Natural killer cell (primary cell): ENCODE data around the gene SKI. TPM values are rescaled to one million over a fixed set of nuclear protein-coding genes. Genes with fewer than 3 reads are reported as not detected.

Experiments used
- ATAC-seq, 3 donors: fragments of 150-1000 bp in 2 of 3; fragments of 200-7000 bp in 1 of 3; cut with Tn5 transposase; 1 replicate in 1 of 3; 2 replicates in 2 of 3; pipeline ENCODE4 v1.10.0; 2021; ENCODE audit warnings: mild to moderate bottlenecking in 2 of 3, moderate library complexity in 2 of 3
- DNase-seq, 2 donors: peaks; one replicate each; pipeline versions ENCODE4 v3.0.0 to v3.0.0-alpha.2; 2013 to 2021; ENCODE audit warnings: mixed read lengths in 1 of 2
- H3K27ac ChIP-seq: one replicate; pipeline ENCODE4 v1.5.1; 2013; ENCODE audit warnings: mild to moderate bottlenecking, low read length
- H3K27me3 ChIP-seq: one replicate; pipeline ENCODE4 v1.6.1; 2013; ENCODE audit warnings: low read length; ENCODE audit not compliant: control insufficient read depth, insufficient read depth
- H3K36me3 ChIP-seq: one replicate; pipeline ENCODE4 v1.6.1; 2013; ENCODE audit warnings: low read length; ENCODE audit not compliant: control insufficient read depth, insufficient read depth
- H3K4me1 ChIP-seq: one replicate; pipeline ENCODE4 v1.6.1; 2013; ENCODE audit warnings: low read length; ENCODE audit not compliant: control insufficient read depth, insufficient read depth
- H3K4me3 ChIP-seq: one replicate; pipeline ENCODE4 v1.5.1; 2013; ENCODE audit warnings: low read length
- H3K9me3 ChIP-seq: one replicate; pipeline ENCODE4 v1.6.1; 2013; ENCODE audit warnings: low read length; ENCODE audit not compliant: control insufficient read depth, insufficient read depth
- H3K27ac Mint-ChIP-seq, 2 donors: one replicate each; pipeline ENCODE4 v1.8.0; 2022; ENCODE audit warnings: mild to moderate bottlenecking in 2 of 2, mixed read lengths in 2 of 2, moderate library complexity in 1 of 2
- H3K27me3 Mint-ChIP-seq, 2 donors: one replicate each; pipeline ENCODE4 v1.8.0; 2022; ENCODE audit warnings: low read depth in 2 of 2, mixed read lengths in 2 of 2
- H3K36me3 Mint-ChIP-seq: one replicate; pipeline ENCODE4 v1.8.0; 2022; ENCODE audit warnings: mixed read lengths
- H3K4me1 Mint-ChIP-seq, 2 donors: one replicate each; pipeline ENCODE4 v1.8.0; 2022; ENCODE audit warnings: mixed read lengths in 2 of 2
- H3K4me3 Mint-ChIP-seq: one replicate; pipeline ENCODE4 v1.8.0; 2022; ENCODE audit warnings: mild to moderate bottlenecking, moderate library complexity, mixed read lengths
- H3K9me3 Mint-ChIP-seq, 2 donors: one replicate each; pipeline ENCODE4 v1.8.0; 2022; ENCODE audit warnings: mixed read lengths in 2 of 2
- WGBS: methylation state at CpG from one replicate; pipeline ENCODE4 v1.1.7; 2013; ENCODE audit warnings: missing lambda C conversion rate; ENCODE audit not compliant: insufficient coverage; 5-methylcytosine and 5-hydroxymethylcytosine counted together
- intact Hi-C: fragments of 100-400 bp; cut with micrococcal nuclease; formaldehyde crosslinking; loops from one replicate; pipeline ENCODE4 v1.14.2; 2022
- total RNA-seq, 4 donors: library from RNA; stranded (reverse); fragments of 120-200 nt in 1 of 4; gene quantifications; one replicate each; pipeline versions ENCODE4 v1.2.3 to v1.2.4, GENCODE V29; 2013 to 2022
- TF ChIP-seq, protein P1 (sequence below): fragments of 200-600 bp; IDR thresholded peaks from one replicate; pipeline ENCODE4 v1.8.0; 2022; ENCODE audit warnings: antibody characterized with exemption

Gene SKI
- total RNA-seq, 3 donors from 2014 or later (not counting 1 experiment from before 2014, with no cell fraction given) = 96.9 to 145 (median 140) TPM

DNA sequence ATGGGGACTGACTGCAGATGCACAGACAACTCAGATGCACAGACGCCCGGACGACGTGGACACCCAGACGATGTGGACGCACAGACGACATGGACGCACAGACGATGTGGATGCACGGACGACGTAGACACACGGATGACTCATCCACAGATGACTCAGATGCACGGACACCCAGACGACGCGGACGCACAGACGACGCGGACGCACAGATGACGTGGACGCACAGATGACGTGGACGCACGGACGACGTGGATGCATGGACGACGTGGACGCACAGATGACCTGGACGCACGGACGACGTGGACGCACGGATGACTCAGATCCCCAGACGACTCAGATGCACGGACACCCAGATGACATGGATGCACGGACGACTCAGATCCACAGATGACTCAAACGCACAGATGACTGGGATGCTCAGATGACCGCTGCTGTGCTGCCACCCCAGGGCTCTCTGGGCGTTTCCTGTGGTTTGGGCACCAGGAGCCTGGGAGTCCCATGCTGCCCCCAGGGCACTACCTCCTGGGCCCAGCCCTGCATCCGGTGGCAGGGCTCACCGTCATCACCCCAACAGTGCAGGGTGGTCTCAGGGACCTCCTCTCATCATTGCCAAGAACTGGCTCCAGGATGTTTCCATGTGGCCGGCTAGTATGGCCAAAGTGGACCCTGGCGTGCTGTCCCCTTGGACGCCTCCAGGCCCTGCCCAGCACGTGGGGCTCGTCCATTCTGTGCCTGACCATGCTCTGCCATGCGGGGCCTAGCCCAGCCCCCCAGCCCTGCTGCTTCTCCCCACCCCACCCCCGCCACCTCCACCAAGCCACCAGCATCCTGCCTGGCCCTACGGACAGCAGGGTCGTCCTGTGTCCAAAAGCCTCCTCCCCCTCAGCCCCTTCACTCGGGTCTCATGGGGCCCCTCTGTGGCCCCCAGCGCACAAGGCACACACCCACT lies 47.5 kb upstream of the SKI start:
- TF ChIP-seq, protein P1, sequence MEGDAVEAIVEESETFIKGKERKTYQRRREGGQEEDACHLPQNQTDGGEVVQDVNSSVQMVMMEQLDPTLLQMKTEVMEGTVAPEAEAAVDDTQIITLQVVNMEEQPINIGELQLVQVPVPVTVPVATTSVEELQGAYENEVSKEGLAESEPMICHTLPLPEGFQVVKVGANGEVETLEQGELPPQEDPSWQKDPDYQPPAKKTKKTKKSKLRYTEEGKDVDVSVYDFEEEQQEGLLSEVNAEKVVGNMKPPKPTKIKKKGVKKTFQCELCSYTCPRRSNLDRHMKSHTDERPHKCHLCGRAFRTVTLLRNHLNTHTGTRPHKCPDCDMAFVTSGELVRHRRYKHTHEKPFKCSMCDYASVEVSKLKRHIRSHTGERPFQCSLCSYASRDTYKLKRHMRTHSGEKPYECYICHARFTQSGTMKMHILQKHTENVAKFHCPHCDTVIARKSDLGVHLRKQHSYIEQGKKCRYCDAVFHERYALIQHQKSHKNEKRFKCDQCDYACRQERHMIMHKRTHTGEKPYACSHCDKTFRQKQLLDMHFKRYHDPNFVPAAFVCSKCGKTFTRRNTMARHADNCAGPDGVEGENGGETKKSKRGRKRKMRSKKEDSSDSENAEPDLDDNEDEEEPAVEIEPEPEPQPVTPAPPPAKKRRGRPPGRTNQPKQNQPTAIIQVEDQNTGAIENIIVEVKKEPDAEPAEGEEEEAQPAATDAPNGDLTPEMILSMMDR = no peak
- H3K36me3 Mint-ChIP-seq = no peaks in the 10 kb centered on the region
- WGBS = 92% methylated on average over 58 of the region's 58 CpGs
- Histone ChIP-seq H3K4me1 (no peaks in the 10 kb centered on the region), H3K4me3 (no peak overlapping the region), H3K36me3 (peaks cover 4% of the 10 kb centered on the region), H3K27ac (no peak overlapping the region), H3K27me3 (no peaks in the 10 kb centered on the region), H3K9me3 (no peaks in the 10 kb centered on the region)
- H3K4me1 Mint-ChIP-seq = peaks cover 0 to 3% of the 10 kb centered on the region in 2 donors
- no peak for ATAC-seq
- intact Hi-C loops = no loop called here
- H3K9me3 Mint-ChIP-seq = no peaks in the 10 kb centered on the region
- DNase-seq = no peak
- no peaks in the 10 kb centered on the region for H3K27me3 Mint-ChIP-seq
- no peak overlapping the region for H3K27ac Mint-ChIP-seq
- H3K4me3 Mint-ChIP-seq = no peak overlapping the region

DNA sequence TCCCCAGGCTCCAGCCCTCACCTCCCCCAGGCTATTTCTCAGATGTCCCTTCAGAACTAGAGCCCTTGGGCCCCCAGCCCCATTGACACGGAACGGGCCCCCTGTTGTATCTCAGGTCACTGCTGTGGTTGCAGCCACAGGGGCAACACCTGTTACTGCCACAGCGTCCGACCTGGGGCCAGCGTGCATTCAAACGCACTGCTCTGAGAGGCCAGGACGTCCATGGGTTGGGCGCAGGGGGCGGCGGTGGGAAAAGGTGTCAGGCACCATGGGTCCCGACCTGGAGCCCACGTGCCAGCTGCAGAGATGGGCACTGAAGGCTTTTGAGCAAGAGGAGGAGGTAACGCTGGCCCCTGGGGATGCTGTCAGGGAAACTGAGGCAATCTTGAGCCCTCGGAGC lies 46.8 kb upstream of the SKI start:
- peaks cover 0 to 3% of the 10 kb centered on the region in 2 donors for H3K4me1 Mint-ChIP-seq
- no peaks in the 10 kb centered on the region for H3K9me3 ChIP-seq
- DNase-seq (no peak), ATAC-seq (no peak)
- H3K4me3 Mint-ChIP-seq = no peak overlapping the region
- H3K27me3 Mint-ChIP-seq = no peaks in the 10 kb centered on the region
- intact Hi-C loops = no loop called here
- H3K27ac ChIP-seq = no peak overlapping the region
- H3K27me3 ChIP-seq = no peaks in the 10 kb centered on the region
- H3K9me3 Mint-ChIP-seq = no peaks in the 10 kb centered on the region
- TF ChIP-seq, protein P1 = no peak
- no peak overlapping the region for H3K4me3 ChIP-seq
- peaks cover 2% of the 10 kb centered on the region for H3K36me3 ChIP-seq
- no peak overlapping the region for H3K27ac Mint-ChIP-seq
- no peaks in the 10 kb centered on the region for H3K4me1 ChIP-seq
- H3K36me3 Mint-ChIP-seq = no peaks in the 10 kb centered on the region
- 96% methylated on average over 14 of the region's 14 CpGs for WGBS

- H3K27me3 Mint-ChIP-seq = no peaks in the 10 kb centered on the region
- 88% methylated on average over 11 of the region's 11 CpGs for WGBS
- H3K4me3 ChIP-seq = no peak overlapping the region
- H3K27ac Mint-ChIP-seq = no peak overlapping the region
- TF ChIP-seq, protein P1 = no peak
- H3K4me1 Mint-ChIP-seq = peaks cover 0 to 3% of the 10 kb centered on the region in 2 donors
- ATAC-seq (no peak), DNase-seq (no peak)
- H3K27ac ChIP-seq = no peak overlapping the region
- no peak overlapping the region for H3K4me3 Mint-ChIP-seq
- no peaks in the 10 kb centered on the region for H3K36me3 Mint-ChIP-seq
- no peaks in the 10 kb centered on the region for H3K9me3 ChIP-seq
- H3K9me3 Mint-ChIP-seq = no peaks in the 10 kb centered on the region
- no peaks in the 10 kb centered on the region for H3K27me3 ChIP-seq
- peaks cover 2% of the 10 kb centered on the region for H3K36me3 ChIP-seq
- no peaks in the 10 kb centered on the region for H3K4me1 ChIP-seq
- intact Hi-C loops = no loop called here
Measured at GRCh38 chr1:2181752-2182151, 46.4 kb upstream of the SKI start.
